Left ventricle myocardium inferior (tissue), 1 donor: ENCODE measurements around the gene FBXW11. TPM values are rescaled to one million over a fixed set of nuclear protein-coding genes. Genes with fewer than 3 reads are reported as not detected.

ENCODE experiments used
- DNase-seq: peaks from one replicate; pipeline ENCODE4 v3.0.0-alpha.2; 2020
- H3K27ac ChIP-seq: fragments of 200-600 bp; replicated peaks from 2 replicates; pipeline ENCODE4 v1.8.0; 2021
- H3K27me3 ChIP-seq: fragments of 200-600 bp; 2 replicates; pipeline ENCODE4 v1.8.0; 2021; ENCODE audit warnings: low read depth
- H3K36me3 ChIP-seq: fragments of 200-600 bp; 2 replicates; pipeline ENCODE4 v1.8.0; 2021
- H3K4me1 ChIP-seq: fragments of 200-600 bp; 2 replicates; pipeline ENCODE4 v1.8.0; 2021
- H3K4me3 ChIP-seq: fragments of 200-600 bp; 2 replicates; pipeline ENCODE4 v1.8.0; 2021; ENCODE audit warnings: mild to moderate bottlenecking, moderate library complexity
- H3K9me3 ChIP-seq: fragments of 200-600 bp; replicated peaks from 2 replicates; pipeline ENCODE4 v1.8.0; 2021
- intact Hi-C: fragments of 100-400 bp; cut with micrococcal nuclease; formaldehyde crosslinking; loops from one replicate; pipeline ENCODE4 v1.11.0; 2022
- total RNA-seq: library from RNA; stranded (reverse); fragmentation: NEBNext Ultra II Directional; extraction: Animal tissue kit (Norgen Biotek cat#: 25700); gene quantifications from one replicate; pipeline ENCODE4 v1.2.1, GENCODE V29; 2021
- TF ChIP-seq, protein P1 (sequence below): fragments of 200-600 bp; IDR thresholded peaks from 2 replicates; pipeline ENCODE4 v1.8.0; 2021; ENCODE audit warnings: antibody characterized with exemption, mild to moderate bottlenecking, borderline replicate concordance
- donor health status: DM: no; HTN: yes; CAD: no; lungs with severe emphysema.

FBXW11 gene
- total RNA-seq, 1 donor from 2014 or later = 69.0 TPM

DNA sequence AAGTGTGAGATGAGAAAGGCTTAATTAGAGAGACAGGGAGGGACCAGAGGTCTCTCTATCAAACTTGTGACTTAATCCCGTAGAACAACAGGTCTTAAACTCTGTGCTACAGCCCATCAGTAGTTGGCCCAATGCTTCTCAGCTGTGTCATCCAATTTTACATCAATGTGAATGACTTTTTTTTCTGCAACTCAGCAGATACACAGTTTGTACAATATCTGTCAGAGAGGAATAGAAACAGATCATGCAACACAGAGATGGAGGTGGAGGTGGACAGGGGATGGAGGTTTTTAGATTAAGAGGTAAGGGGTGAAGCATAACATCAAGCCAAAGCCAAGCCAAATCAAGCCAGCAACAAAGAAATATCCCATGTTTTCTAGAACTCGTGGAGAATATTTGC lies 43.0 kb downstream of the FBXW11 start:
- Histone ChIP-seq H3K9me3 (no peaks in the 10 kb centered on the region), H3K36me3 (no peaks in the 10 kb centered on the region), H3K4me1 (peaks cover 85% of the 10 kb centered on the region), H3K27ac (no peak overlapping the region), H3K4me3 (no peak overlapping the region), H3K27me3 (no peaks in the 10 kb centered on the region)
- no peak for DNase-seq
- TF ChIP-seq, protein P1, sequence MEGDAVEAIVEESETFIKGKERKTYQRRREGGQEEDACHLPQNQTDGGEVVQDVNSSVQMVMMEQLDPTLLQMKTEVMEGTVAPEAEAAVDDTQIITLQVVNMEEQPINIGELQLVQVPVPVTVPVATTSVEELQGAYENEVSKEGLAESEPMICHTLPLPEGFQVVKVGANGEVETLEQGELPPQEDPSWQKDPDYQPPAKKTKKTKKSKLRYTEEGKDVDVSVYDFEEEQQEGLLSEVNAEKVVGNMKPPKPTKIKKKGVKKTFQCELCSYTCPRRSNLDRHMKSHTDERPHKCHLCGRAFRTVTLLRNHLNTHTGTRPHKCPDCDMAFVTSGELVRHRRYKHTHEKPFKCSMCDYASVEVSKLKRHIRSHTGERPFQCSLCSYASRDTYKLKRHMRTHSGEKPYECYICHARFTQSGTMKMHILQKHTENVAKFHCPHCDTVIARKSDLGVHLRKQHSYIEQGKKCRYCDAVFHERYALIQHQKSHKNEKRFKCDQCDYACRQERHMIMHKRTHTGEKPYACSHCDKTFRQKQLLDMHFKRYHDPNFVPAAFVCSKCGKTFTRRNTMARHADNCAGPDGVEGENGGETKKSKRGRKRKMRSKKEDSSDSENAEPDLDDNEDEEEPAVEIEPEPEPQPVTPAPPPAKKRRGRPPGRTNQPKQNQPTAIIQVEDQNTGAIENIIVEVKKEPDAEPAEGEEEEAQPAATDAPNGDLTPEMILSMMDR = no peak
- intact Hi-C loops = no loop called here

DNA sequence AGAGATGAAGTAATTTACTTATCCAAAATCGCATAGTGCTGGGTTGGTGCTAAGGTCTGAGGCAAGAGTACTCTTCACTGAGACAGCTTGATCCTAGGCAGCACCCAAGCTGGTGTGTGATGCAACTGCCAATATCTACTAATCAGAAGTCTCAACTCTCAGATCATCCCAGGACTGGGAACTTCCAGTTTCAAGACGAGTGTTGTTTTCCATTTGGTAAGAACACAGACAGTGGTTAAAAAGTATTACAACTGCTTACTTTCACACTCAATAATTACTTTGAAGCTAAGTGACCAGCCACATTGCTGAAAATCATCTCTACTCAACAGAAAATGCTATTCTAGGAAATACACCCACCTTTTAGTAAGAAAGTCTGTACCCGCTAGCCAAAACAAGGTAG lies 45.3 kb downstream of the FBXW11 start:
- TF ChIP-seq, protein P1 = no peak
- no peak overlapping the region for H3K4me3 ChIP-seq
- no peaks in the 10 kb centered on the region for H3K27me3 ChIP-seq
- intact Hi-C loops = no loop called here
- H3K9me3 ChIP-seq = no peaks in the 10 kb centered on the region
- H3K36me3 ChIP-seq = no peaks in the 10 kb centered on the region
- H3K4me1 ChIP-seq = peaks cover 95% of the 10 kb centered on the region
- H3K27ac ChIP-seq = peak overlapping the region; percentile 24
- DNase-seq = no peak

DNA sequence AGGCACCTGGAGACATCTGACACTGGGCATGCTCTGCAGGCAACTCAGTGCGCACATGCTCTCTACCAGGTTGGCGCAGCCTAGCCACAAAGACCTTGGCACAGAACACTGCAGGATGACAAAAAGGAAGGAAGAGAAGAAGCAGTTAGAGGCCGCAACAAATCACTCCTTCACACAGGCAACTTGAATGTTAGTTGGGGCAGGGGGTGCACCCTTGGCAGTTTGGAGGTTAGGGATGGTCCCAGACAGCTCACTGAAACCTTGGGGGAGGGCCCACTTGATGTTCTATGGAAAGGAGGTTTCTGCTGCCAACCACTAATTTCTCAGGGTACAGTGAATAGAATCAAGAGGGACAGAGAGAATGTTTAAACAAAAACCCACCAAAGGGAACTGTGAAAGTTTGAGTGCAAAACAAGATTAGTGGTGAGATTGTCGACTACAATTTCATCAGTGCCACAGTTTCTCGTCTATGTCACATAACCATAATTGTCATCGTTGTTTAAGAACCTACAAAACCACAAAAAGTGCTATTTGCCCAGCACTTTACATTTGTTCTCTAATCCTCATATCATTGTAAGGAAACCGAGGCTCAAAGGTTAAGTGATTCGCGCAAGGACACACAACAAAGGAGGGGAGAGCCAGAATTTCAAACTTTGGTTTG lies 48.7 kb downstream of the FBXW11 start:
- H3K4me3 ChIP-seq = no peak overlapping the region
- intact Hi-C loops = no loop called here
- TF ChIP-seq, protein P1 = no peak
- H3K4me1 ChIP-seq = peaks cover 94% of the 10 kb centered on the region
- peak overlapping the region; percentile 33 for H3K27ac ChIP-seq
- no peaks in the 10 kb centered on the region for H3K36me3 ChIP-seq
- no peaks in the 10 kb centered on the region for H3K9me3 ChIP-seq
- no peak for DNase-seq
- H3K27me3 ChIP-seq = no peaks in the 10 kb centered on the region

DNA sequence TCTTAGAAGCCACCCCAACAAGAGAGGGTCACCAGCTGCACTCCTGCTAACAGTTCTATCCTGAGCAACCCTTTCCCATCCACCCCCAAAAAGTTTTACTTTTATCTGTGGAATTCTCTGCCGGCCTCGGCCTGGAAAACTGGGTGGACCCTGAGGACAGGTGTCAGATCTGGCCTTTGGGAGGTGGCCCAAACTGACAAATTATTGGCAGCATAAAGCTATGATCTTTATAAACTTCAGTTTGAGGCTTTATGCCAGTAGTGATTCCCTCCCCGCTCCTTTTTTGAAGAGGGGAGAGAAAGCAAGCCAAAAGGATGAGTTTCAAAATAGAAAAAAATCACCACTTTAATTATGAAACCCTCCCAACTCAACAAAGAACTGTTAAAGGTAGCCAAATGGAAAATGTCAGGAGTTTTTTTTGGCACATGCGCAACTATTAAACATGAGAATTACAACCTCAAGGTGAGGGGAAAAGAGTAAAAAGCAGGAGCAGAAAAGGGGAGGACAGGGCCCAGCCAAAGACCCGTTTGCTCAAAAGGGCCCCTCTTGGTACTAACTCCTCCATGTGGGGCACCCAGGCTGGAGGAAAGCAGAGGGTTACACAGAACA lies 49.4 kb downstream of the FBXW11 start:
- intact Hi-C loops = no loop called here
- Histone ChIP-seq H3K27me3 (no peaks in the 10 kb centered on the region), H3K9me3 (no peaks in the 10 kb centered on the region), H3K36me3 (no peaks in the 10 kb centered on the region), H3K4me3 (no peak overlapping the region), H3K4me1 (peaks cover 87% of the 10 kb centered on the region), H3K27ac (peak overlapping the region; percentile 33)
- DNase-seq = no peak
- TF ChIP-seq, protein P1 = no peak

DNA sequence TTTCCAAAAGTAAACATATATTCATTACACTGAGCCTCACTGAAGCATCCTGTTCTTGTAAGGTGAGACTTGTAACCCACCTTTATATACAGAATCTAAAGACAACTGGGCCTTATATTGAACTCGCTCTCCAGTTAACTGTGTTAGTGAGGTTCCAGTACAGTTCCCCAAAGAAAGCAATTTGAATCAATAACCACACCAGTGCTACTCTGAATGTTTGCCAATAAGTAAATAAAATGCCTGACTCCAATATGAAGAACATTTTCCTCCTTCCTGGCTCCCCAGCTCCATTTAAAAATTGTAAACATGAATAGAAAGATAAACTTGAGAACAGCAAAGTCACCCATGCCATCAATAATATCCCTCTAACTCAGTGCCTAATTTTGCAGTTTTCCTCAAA lies 50.1 kb downstream of the FBXW11 start:
- H3K36me3 ChIP-seq = no peaks in the 10 kb centered on the region
- H3K27me3 ChIP-seq = no peaks in the 10 kb centered on the region
- H3K9me3 ChIP-seq = no peaks in the 10 kb centered on the region
- TF ChIP-seq, protein P1 = no peak
- intact Hi-C loops = no loop called here
- no peak overlapping the region for H3K4me3 ChIP-seq
- no peak for DNase-seq
- peaks cover 85% of the 10 kb centered on the region for H3K4me1 ChIP-seq
- H3K27ac ChIP-seq = peak overlapping the region; percentile 33
